Natural killer cell (primary cell): ENCODE measurements around the gene CCDC12. TPM values are rescaled to one million over a fixed set of nuclear protein-coding genes. Genes with fewer than 3 reads are reported as not detected.

Experiments
- ATAC-seq, 3 donors: fragments of 150-1000 bp in 2 of 3; fragments of 200-7000 bp in 1 of 3; cut with Tn5 transposase; 1 replicate in 1 of 3; 2 replicates in 2 of 3; pipeline ENCODE4 v1.10.0; 2021; ENCODE audit warnings: mild to moderate bottlenecking in 2 of 3, moderate library complexity in 2 of 3
- DNase-seq, 2 donors: peaks; one replicate each; pipeline versions ENCODE4 v3.0.0 to v3.0.0-alpha.2; 2013 to 2021; ENCODE audit warnings: mixed read lengths in 1 of 2
- H3K27ac ChIP-seq: one replicate; pipeline ENCODE4 v1.5.1; 2013; ENCODE audit warnings: mild to moderate bottlenecking, low read length
- H3K27me3 ChIP-seq: one replicate; pipeline ENCODE4 v1.6.1; 2013; ENCODE audit warnings: low read length; ENCODE audit not compliant: control insufficient read depth, insufficient read depth
- H3K36me3 ChIP-seq: one replicate; pipeline ENCODE4 v1.6.1; 2013; ENCODE audit warnings: low read length; ENCODE audit not compliant: control insufficient read depth, insufficient read depth
- H3K4me1 ChIP-seq: one replicate; pipeline ENCODE4 v1.6.1; 2013; ENCODE audit warnings: low read length; ENCODE audit not compliant: control insufficient read depth, insufficient read depth
- H3K4me3 ChIP-seq: one replicate; pipeline ENCODE4 v1.5.1; 2013; ENCODE audit warnings: low read length
- H3K9me3 ChIP-seq: one replicate; pipeline ENCODE4 v1.6.1; 2013; ENCODE audit warnings: low read length; ENCODE audit not compliant: control insufficient read depth, insufficient read depth
- H3K27ac Mint-ChIP-seq, 2 donors: one replicate each; pipeline ENCODE4 v1.8.0; 2022; ENCODE audit warnings: mild to moderate bottlenecking in 2 of 2, mixed read lengths in 2 of 2, moderate library complexity in 1 of 2
- H3K27me3 Mint-ChIP-seq, 2 donors: one replicate each; pipeline ENCODE4 v1.8.0; 2022; ENCODE audit warnings: low read depth in 2 of 2, mixed read lengths in 2 of 2
- H3K36me3 Mint-ChIP-seq: one replicate; pipeline ENCODE4 v1.8.0; 2022; ENCODE audit warnings: mixed read lengths
- H3K4me1 Mint-ChIP-seq, 2 donors: one replicate each; pipeline ENCODE4 v1.8.0; 2022; ENCODE audit warnings: mixed read lengths in 2 of 2
- H3K4me3 Mint-ChIP-seq: one replicate; pipeline ENCODE4 v1.8.0; 2022; ENCODE audit warnings: mild to moderate bottlenecking, moderate library complexity, mixed read lengths
- H3K9me3 Mint-ChIP-seq, 2 donors: one replicate each; pipeline ENCODE4 v1.8.0; 2022; ENCODE audit warnings: mixed read lengths in 2 of 2
- WGBS: methylation state at CpG from one replicate; pipeline ENCODE4 v1.1.7; 2013; ENCODE audit warnings: missing lambda C conversion rate; ENCODE audit not compliant: insufficient coverage; 5-methylcytosine and 5-hydroxymethylcytosine counted together
- intact Hi-C: fragments of 100-400 bp; cut with micrococcal nuclease; formaldehyde crosslinking; loops from one replicate; pipeline ENCODE4 v1.14.2; 2022
- total RNA-seq, 4 donors: library from RNA; stranded (reverse); fragments of 120-200 nt in 1 of 4; gene quantifications; one replicate each; pipeline versions ENCODE4 v1.2.3 to v1.2.4, GENCODE V29; 2013 to 2022
- TF ChIP-seq, protein P1 (sequence below): fragments of 200-600 bp; IDR thresholded peaks from one replicate; pipeline ENCODE4 v1.8.0; 2022; ENCODE audit warnings: antibody characterized with exemption

Gene CCDC12
- total RNA-seq, 3 donors from 2014 or later (not counting 1 experiment from before 2014, with no cell fraction given), result 104 to 114 (median 111) TPM

DNA sequence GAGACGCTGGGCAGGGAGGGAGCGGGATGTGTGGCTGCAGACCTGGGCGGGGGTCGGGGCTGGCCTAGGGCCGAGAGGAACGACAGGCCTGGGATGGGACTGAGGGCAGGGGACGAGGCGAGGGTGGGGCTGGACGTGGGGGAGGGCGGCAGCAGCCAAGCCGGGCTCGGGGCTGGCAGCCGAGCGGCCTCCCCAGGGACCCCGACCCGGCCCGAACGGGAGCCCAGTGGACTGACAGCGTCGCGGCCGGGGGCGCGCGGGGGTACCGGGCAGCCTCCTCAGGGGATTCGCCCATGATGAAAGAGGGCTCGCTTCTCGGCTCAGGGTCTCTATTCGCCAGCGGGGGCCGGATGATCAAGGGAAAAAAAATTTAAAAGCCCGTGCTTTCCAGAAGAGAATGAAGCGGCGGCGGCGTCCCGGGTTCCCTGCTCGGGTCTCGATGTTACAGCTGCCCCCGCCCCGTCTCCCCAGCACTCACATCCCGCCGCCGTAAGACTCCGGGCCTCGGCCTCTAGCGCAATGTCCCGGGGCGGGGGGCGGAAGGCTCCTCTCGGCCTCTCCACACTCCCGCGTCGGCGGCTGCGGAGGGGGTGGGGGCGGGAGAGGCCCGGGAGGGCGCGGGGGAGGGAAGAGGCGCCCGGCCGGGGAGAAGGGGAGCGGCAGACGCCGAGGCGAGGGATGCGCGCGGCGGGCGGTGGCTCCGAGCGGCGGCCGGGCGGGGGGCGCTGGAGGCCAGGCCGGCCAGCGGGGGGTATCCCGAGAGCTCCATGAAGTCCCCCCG, 94.8 kb downstream of the CCDC12 start:
- ATAC-seq (peak in 2 of 3 donors; percentile 28 to 37), DNase-seq (peak in 1 of 2 donors; percentile 34)
- H3K4me1 Mint-ChIP-seq, result peaks cover 20 to 39% of the 10 kb centered on the region in 2 donors
- H3K4me1 ChIP-seq, result peaks cover 31% of the 10 kb centered on the region
- no peaks in the 10 kb centered on the region for H3K36me3 ChIP-seq
- TF ChIP-seq, protein P1, sequence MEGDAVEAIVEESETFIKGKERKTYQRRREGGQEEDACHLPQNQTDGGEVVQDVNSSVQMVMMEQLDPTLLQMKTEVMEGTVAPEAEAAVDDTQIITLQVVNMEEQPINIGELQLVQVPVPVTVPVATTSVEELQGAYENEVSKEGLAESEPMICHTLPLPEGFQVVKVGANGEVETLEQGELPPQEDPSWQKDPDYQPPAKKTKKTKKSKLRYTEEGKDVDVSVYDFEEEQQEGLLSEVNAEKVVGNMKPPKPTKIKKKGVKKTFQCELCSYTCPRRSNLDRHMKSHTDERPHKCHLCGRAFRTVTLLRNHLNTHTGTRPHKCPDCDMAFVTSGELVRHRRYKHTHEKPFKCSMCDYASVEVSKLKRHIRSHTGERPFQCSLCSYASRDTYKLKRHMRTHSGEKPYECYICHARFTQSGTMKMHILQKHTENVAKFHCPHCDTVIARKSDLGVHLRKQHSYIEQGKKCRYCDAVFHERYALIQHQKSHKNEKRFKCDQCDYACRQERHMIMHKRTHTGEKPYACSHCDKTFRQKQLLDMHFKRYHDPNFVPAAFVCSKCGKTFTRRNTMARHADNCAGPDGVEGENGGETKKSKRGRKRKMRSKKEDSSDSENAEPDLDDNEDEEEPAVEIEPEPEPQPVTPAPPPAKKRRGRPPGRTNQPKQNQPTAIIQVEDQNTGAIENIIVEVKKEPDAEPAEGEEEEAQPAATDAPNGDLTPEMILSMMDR, result no peak
- no peaks in the 10 kb centered on the region for H3K9me3 ChIP-seq
- H3K9me3 Mint-ChIP-seq, result no peaks in the 10 kb centered on the region
- H3K4me3 ChIP-seq, result no peak overlapping the region
- no peaks in the 10 kb centered on the region for H3K36me3 Mint-ChIP-seq
- peaks cover 25% of the 10 kb centered on the region for H3K27me3 ChIP-seq
- H3K27ac Mint-ChIP-seq, result no peak overlapping the region
- peak overlapping the region; percentile 81 for H3K4me3 Mint-ChIP-seq
- no peak overlapping the region for H3K27ac ChIP-seq
- peaks cover 29 to 43% of the 10 kb centered on the region in 2 donors for H3K27me3 Mint-ChIP-seq
- intact Hi-C loops, result no loop called here
- 3% methylated on average over 76 of the region's 83 CpGs for WGBS

DNA sequence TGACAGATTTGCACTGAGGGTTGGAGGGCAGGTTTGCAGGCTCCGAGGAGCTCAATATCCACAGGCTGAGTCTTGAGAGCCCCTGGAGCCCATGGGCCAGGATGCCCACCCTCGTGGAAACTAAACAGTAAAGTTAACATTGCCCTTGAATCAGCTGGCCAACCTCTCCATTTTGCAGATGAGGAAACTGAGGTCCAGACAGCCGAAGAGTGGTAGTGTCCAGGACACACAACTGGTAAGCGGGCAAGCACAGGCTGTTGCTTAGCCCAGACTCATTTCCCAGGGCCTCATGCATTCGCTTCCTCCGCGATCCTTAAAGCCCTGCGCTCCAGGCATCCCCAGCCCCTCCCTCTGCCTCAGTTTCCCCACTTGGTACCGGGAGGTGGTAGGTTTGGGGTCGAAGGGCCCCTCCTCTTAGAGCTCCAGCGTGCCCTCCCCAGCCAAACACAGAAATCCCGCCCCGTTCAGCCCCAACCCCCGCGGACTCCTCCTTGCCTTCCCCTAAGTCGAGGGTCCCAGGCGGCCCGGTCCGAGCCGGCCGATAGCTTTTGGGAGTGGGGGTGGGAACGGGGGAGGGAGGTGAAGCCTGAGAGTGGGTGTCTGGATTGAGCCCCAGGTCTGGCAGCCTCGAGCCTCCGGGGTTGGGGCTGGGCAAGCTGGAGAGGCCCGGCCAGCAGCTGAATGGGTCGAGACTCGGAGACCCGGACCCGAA, 95.5 kb downstream of the CCDC12 start:
- 51% methylated on average over 29 of the region's 29 CpGs for WGBS
- H3K27me3 Mint-ChIP-seq, result peaks cover 29 to 43% of the 10 kb centered on the region in 2 donors
- DNase-seq, result no peak
- intact Hi-C loops, result no loop called here
- no peaks in the 10 kb centered on the region for H3K36me3 ChIP-seq
- no peaks in the 10 kb centered on the region for H3K36me3 Mint-ChIP-seq
- no peak overlapping the region for H3K4me3 ChIP-seq
- H3K9me3 ChIP-seq, result no peaks in the 10 kb centered on the region
- peaks cover 31% of the 10 kb centered on the region for H3K4me1 ChIP-seq
- H3K4me3 Mint-ChIP-seq, result peak overlapping the region; percentile 85
- peaks cover 20 to 39% of the 10 kb centered on the region in 2 donors for H3K4me1 Mint-ChIP-seq
- TF ChIP-seq, protein P1, result no peak
- H3K27ac Mint-ChIP-seq, result peak overlapping the region in 1 of 2 donors; percentile 20
- H3K9me3 Mint-ChIP-seq, result no peaks in the 10 kb centered on the region
- no peak overlapping the region for H3K27ac ChIP-seq
- no peak for ATAC-seq
- H3K27me3 ChIP-seq, result peaks cover 25% of the 10 kb centered on the region

DNA sequence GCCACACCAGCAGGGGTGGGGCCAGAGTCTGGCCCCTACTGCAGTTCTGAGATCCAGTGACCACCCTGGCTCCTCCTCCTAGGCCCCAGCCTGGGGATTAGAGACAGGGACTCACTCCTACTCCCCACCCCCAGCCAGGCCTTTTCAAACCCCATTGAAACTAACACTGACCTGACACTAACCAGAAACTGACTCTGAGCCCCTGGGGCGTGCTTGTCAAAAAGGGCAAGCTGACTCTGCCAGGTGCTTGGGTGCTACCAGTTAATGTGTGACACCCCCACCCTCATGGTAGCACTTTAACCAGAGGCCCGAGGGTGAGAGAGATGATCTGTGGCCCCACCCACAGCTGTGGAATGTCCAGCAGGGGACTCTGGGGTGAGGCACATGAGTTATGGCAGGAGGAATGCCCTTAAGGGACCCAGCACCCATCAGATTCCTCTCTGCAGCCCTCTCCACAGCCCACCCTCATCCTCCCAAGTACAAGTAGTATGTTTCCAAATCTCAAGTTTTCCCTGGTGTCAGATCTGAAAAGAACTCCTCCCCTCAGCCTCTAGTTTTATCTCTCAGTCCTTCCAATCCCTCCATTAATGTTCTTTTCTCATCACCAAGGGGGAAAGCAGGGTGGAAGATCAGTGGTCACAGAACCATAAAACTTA, 97.6 kb downstream of the CCDC12 start:
- Mint-ChIP-seq H3K27me3 (peaks cover 15 to 25% of the 10 kb centered on the region in 2 donors), H3K27ac (peak overlapping the region in 1 of 2 donors; percentile 47), H3K9me3 (no peaks in the 10 kb centered on the region), H3K4me3 (peak overlapping the region; percentile 33), H3K36me3 (no peaks in the 10 kb centered on the region), H3K4me1 (peaks cover 20 to 38% of the 10 kb centered on the region in 2 donors)
- TF ChIP-seq, protein P1, result no peak
- intact Hi-C loops, result no loop called here
- ATAC-seq (peak; percentile 58 to 80 (median 72)), DNase-seq (no peak)
- Histone ChIP-seq H3K4me3 (no peak overlapping the region), H3K36me3 (no peaks in the 10 kb centered on the region), H3K9me3 (no peaks in the 10 kb centered on the region), H3K27ac (no peak overlapping the region), H3K4me1 (peaks cover 31% of the 10 kb centered on the region), H3K27me3 (peaks cover 19% of the 10 kb centered on the region)
- 48% methylated on average over 2 of the region's 2 CpGs for WGBS
